GM19438 (cell line): ENCODE data around the gene MPPED2.

Experiments used
- ATAC-seq: cut with Tn5 transposase; IDR thresholded peaks from one replicate; pipeline ENCODE4 v1.9.1; 2021; ENCODE audit warnings: low read depth; ENCODE audit not compliant: unreplicated experiment

MPPED2 gene

GRCh38 chr11:30424321-30424720 lies 161.8 kb downstream of the MPPED2 start:
- no peak for ATAC-seq

- ATAC-seq, result no peak
These were observed 162.3 kb downstream of the MPPED2 start for GRCh38 chr11:30423886-30424285.

- no peak for ATAC-seq
These were observed 162.9 kb downstream of the MPPED2 start for GRCh38 chr11:30423279-30423648.

GRCh38 chr11:30422447-30423278 lies 163.5 kb downstream of the MPPED2 start:
- no peak for ATAC-seq

- ATAC-seq, result no peak
These were observed 165.8 kb downstream of the MPPED2 start for GRCh38 chr11:30420233-30420787.

- ATAC-seq, result no peak
These were observed 171.3 kb downstream of the MPPED2 start for GRCh38 chr11:30414806-30415205.

- no peak for ATAC-seq
These were observed 171.9 kb downstream of the MPPED2 start for GRCh38 chr11:30414244-30414643.

- no peak for ATAC-seq
These were observed 173.6 kb downstream of the MPPED2 start for GRCh38 chr11:30412509-30412908.

GRCh38 chr11:30411383-30411782 lies 174.8 kb downstream of the MPPED2 start:
- no peak for ATAC-seq

GRCh38 chr11:30406978-30407762 lies 179.0 kb downstream of the MPPED2 start:
- ATAC-seq, result no peak

GRCh38 chr11:30405385-30405784 lies 180.8 kb downstream of the MPPED2 start:
- no peak for ATAC-seq

- ATAC-seq, result no peak
These were observed 182.0 kb downstream of the MPPED2 start for GRCh38 chr11:30404136-30404535.

GRCh38 chr11:30395751-30396150 lies 190.4 kb downstream of the MPPED2 start:
- ATAC-seq, result no peak

- no peak for ATAC-seq
These were observed 193.1 kb downstream of the MPPED2 start for GRCh38 chr11:30393012-30393411.

GRCh38 chr11:30392221-30392784 lies 193.8 kb downstream of the MPPED2 start:
- no peak for ATAC-seq

- no peak for ATAC-seq
These were observed 197.2 kb downstream of the MPPED2 start for GRCh38 chr11:30388957-30389356.

- no peak for ATAC-seq
These were observed 198.0 kb downstream of the MPPED2 start for GRCh38 chr11:30387891-30388861.

- ATAC-seq, result no peak
These were observed 204.3 kb downstream of the MPPED2 start for GRCh38 chr11:30381879-30382278.

- no peak for ATAC-seq
These were observed 205.3 kb downstream of the MPPED2 start for GRCh38 chr11:30380846-30381245.

- no peak for ATAC-seq
These were observed 208.8 kb downstream of the MPPED2 start for GRCh38 chr11:30377347-30377746.
